NOMO-1 treated with DMSO at 0.1 percent for 48 hours (cell line): Measurements from ENCODE around the gene BAG2.

Source experiments
- DNase-seq: peaks from one replicate; lab custom pipeline; 2025; ENCODE audit not compliant: unreplicated experiment; lab: John Stamatoyannopoulos, UW

The BAG2 gene

DNA sequence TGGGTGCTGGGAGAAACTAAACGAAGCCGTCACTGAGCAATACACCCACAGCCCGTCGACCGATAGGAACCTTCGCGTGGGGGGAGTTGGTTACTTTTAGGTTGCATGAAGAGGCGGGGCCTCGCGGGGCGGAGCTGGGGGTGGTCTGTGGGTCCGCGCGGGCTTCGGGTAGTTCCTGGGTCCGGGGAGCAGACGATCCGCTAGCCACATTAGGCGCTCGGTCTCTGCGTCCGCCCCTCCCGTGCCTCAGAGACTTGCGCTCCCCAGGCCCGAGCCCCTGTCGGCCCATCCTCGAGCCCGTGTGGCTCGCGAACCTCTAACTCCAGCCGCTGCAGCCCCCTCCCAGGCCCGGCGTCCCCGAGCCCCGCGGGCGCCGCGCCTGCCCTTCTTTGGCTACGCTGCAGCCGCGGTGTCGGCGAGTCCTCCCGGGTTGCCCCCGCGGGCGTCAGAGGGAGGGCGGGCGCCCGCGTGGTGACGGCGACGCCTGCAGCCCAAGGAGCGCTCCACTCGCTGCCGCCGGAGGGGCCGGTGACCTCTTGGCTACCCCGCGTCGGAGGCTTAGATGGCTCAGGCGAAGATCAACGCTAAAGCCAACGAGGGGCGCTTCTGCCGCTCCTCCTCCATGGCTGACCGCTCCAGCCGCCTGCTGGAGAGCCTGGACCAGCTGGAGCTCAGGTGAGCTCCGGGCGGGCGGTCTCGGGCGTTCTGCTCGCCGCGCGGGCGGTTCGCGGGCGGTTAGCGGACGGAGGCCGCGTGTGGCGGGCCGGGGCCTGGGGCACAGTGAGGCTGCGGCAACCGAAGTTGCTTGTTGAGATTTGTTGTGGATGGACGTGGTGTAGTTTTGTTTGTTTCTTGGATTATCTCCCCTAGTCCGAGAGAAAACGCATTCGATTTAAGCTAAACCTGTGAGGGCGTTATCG, at the start of gene BAG2:
Gene BAG2, plus strand, starts transcription at position 191 of the 920 bp plus-strand sequence. Its CDS starts 372 bp downstream, at position 563.
- peak; percentile 74 for DNase-seq

DNA sequence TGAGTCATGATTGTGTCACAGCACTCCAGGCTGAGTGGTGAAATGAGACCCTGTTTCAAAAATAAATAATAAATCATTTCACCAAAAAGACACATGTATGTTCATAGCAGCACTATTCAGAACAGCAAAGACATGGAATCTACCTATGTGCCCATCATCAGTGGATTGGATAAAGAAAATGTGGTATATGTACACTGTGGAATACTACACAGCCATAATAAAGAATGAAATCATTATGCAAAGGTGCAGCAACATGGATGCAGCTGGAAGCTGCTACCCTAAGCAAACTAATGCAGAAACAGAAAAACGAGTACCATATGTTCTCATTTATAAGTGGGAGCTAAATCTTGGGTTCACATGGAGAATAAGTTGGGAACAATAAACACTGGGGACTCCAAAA, 49.0 kb upstream of the BAG2 start:
- no peak for DNase-seq

DNA sequence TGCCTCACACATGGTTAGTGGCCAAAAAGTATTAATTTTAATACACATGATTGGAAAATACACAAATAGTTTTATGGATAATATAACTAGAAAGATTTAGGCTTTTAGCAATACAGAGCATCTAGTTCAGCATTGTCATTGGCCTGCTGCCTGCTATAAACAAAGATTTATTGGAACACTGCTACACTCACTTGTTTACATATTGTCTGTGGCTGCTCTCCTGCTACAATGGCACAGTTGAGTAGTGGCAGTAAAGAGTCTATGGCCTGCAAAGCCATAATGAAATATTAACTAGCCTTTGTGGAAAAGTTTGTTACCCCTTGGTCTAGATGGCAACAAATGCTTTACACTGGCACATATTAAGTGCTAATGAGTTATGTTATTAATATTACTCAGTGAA, 44.4 kb upstream of the BAG2 start:
- no peak for DNase-seq

DNA sequence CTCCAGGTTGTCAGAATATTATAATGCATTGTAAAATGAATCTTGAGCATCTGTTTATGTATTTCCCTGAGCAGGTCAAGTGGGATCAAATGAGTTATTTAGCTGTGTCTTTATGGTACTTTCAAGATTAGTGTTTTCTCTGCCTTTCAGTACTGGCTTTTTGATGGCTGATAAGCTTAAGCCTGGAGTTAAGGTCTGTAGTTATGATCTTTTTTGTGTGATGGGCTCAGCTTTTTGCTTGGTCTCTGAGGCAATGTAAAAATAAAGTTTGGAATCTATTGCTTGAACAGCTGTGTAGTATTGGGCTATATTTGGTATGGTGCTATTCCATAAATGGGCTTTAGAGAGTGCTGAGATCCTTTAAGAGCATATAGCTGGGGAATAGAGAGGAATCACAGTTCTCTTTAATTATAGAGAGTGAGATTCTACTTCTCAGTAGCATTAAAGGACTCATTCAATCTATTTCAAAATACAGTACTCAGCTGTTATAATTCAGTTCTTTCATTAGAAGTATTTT, 41.4 kb upstream of the BAG2 start:
- no peak for DNase-seq

DNA sequence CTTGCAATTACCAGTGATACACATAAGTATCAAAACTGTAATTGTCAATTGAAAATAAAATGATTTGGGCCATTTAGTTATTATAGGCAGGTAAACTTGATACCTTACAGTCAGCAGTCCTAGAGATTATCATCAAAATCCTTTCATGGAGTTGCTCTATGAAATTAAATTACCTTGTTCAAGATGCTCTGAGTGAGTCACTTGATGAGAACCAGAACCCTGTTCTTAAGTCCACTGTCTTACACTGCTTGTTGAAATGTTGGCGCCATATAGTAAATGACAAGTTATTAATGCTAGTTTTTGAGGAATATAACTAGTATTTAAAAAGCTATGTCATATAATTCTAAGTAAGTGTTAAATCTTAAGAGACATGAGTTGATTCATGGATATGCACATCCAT, 37.2 kb upstream of the BAG2 start:
- DNase-seq, result no peak

DNA sequence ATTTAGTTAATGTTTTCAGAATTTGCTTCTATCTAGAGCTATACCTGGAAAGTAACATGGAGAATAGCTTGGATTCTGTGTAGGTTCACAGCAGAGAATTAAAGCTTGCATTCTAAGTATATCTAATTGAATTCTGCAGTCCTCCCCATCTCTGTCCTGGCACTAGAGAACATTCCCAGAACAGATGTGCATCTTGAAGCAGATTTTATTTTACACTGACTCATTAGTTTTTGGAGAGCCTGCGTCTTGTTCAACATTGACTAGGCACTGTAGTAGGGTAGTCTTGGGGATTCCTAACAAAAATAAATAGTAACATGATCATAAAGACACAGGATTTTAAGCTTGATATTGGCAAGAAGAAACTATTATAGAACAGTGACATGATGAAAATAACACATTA, 36.2 kb upstream of the BAG2 start:
- DNase-seq, result no peak

DNA sequence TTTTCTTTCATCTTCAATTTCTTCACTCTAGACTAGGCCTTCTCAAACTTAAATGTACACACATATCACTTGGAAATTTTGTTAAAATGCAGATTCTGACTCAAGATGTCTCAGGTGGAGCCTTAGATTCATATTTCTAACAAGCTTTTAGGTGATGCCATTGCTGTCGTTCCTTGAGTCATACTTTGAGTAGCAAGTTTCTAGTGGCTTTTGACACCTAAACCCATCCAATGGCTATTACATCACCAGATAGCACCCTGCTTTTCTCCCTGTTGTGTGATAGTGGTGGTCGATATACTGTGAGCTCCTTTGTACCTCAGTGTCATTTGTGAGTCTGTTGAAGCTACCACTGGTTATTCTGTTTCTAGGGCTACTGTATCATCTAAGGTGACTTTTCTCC, 34.8 kb upstream of the BAG2 start:
- DNase-seq, result no peak

DNA sequence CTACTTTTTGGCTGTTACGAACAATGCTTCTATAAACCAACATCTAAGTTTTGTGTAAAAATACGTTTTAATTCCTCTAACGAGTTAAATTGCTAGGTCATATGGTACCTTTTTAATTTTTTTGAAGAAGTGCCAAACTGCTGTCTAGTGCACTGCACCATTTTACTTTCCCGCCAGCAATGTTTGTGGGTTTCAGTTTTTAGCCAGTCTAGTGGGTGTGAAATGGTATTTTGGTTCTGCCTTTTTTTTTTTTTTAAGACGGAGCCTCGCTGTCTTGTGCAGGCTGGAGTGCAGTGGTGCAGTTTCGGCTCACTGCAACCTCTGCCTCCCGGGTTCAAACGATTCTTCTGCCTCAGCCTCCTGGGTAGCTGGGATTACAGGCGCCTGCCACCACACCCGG, 34.1 kb upstream of the BAG2 start:
- DNase-seq, result no peak

DNA sequence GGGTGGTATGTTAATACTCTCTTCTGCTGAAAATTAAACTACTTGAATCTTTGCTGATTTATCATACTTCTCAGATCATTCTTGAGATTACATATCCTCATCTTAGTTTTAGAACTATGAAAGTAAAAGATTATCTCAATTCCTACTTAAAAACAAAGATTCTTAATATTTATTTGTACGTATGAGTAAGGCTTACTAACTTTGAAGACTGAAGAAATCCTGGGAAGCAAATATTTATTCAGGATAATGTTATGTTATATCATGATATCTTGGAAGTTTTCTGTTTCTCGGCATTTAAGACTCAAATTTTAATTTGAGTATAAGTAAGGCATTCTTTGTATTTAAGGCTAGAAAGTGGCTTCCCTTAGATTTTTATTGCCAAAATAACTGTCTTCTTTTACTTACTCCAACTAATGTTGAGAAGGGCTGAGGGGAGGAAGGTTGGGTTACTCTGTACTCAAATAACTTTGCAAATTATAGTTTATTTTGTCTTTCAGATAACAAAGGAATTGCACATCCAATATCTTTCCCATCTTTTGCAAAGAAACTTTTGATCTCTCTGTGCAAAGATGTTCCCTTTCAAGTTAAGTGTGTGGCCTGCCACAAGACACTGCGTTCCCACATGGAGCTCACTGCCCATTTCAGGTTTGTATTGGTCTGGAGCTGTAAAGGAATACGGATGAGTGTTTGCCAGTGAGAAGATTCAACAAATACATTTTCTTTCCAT, 30.5 kb upstream of the BAG2 start:
- no peak for DNase-seq

DNA sequence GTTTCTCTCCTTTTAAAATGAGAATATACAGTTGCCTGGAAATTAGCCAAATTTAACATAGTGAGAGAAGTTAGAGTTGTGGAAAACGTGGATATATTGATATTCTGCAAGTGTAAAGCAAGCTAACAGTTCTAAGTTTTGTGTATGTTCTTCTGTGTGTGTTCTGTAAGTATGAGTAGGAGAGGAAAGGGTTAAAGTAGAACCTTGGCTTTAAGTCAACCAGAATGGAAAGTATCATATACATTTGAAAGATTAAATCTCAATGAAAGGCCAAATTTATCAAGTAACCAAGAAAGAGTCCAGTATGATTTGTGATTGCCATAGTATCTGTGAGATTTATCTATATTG, 30.0 kb upstream of the BAG2 start:
- no peak for DNase-seq

DNA sequence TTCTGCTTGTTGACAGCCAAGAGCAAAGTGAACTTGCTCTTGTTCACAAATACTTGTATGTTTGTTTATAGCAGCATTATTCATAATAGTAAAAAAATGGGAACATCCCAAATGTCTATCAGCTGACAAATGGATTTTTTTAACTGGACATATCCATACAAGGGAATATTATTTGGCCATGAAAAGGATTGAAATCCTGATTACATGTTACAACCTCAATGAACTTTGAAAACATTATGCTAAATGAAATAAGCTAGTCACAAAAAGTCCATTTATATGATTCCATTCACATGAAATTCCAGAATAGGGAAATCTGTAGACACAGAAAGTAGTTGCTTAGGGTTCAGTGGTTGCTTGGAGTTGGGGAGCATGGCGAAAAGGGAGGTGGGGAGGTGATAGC, 28.4 kb upstream of the BAG2 start:
- DNase-seq, result no peak

DNA sequence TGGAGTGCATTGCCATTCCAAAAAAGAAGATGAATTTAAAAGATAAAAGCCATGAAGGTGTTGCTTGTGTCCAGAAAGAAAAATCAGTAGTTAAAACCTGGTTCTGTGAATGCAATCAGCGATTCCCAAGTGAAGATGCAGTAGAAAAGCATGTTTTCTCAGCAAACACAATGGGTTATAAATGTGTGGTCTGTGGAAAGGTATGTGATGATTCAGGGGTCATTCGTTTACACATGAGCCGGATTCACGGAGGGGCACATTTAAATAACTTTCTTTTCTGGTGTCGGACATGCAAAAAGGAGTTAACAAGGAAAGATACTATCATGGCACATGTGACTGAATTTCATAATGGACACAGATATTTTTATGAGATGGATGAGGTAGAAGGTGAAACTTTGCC, 24.7 kb upstream of the BAG2 start:
- no peak for DNase-seq

DNA sequence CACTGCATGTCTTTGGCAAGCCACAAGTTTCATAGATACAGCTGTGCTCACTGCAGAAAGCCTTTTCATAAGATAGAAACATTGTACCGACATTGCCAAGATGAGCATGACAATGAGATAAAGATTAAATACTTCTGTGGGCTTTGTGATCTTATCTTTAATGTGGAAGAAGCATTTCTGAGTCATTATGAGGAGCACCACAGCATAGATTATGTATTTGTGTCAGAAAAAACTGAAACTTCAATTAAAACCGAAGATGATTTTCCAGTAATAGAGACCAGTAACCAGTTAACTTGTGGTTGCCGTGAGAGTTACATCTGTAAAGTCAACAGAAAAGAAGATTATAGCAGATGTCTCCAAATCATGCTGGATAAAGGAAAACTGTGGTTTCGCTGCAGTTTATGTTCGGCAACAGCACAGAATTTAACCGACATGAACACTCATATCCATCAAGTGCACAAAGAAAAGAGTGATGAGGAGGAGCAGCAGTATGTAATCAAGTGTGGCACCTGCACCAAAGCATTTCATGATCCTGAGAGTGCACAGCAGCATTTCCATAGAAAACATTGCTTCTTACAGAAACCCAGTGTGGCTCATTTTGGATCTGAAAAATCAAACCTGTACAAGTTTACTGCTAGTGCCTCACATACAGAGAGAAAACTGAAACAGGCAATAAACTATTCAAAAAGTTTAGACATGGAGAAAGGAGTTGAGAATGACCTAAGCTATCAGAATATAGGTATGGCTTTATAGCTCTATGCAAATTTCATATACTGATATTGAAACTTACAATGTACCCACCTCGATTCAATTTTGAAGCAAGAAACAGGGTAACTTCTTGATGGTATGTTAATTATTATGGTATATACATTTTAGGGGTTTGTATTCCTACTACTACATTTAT, 23.9 kb upstream of the BAG2 start:
- no peak for DNase-seq

DNA sequence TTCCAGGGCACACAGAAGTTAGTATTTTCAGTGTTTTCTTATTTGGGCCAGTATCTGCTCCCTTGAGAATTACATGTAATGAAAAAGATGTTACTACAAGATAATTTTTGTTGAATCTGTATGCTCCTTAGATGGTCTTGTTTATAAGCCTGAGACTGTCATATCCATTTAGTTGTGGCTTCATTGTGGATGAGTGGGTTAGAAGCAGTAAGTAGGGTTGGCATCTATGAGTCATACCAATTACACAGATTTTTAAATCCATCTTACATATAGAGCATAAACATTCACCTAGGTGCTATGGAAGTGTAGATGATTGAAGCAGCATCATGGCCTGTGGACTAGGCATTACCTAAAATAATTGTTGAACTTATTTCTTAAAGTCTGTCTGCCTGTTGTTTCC, 13.5 kb upstream of the BAG2 start:
- no peak for DNase-seq

DNA sequence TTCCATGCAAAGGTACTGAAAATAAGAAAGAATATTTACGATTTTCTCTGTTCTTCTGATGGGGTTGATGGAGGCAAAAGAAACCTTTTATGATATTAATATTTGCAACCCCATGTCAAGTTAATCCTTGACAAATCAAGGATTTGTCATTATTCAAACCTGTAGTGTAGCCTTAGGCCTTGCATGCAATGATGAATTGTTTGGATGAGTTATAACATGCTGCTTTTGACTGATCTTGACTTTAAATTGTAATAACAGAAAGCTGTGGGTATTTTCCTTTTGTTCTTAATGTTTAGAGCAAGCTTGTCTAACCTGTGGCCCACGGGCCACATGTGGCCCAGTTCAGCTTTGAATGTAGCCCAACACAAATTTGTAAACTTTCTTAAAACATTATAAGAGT, 13.0 kb upstream of the BAG2 start:
- DNase-seq, result no peak

DNA sequence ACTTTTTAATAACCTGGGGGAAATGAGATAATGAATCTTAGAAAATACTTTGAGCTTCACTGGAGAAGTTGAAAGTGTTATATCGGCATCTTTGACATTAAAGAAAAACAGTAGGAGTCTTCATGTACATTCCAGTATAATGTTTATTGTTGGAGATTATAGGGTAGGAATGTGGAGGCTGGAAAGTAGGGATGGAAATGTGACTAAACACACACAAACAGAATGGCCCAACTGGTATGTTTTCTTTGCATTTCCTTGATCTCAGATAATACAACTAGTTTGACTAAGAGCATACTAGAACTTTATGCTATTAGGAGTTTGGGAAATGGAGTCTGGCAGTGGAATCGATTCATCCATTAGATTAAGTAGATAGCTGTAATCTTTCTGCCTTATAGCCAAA, 10.1 kb upstream of the BAG2 start:
- no peak for DNase-seq

DNA sequence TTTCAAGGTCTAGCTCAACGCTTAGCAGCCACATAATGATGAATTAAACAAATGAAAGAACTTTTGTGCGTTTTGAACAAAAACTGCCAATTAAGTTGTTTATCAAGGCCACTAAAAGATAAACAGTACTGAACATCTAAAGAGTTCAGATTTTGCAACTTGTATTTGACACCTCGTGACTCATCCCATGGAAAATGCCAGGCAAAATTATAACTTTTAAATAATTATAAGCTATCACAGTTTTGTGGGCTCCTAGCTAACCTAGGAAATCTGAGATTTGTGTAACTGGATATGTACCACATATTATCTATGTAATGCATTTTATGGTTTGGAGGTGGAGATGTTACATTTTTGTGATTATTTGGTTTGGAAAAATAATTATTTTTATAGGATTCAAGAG, 9.6 kb upstream of the BAG2 start:
- no peak for DNase-seq

DNA sequence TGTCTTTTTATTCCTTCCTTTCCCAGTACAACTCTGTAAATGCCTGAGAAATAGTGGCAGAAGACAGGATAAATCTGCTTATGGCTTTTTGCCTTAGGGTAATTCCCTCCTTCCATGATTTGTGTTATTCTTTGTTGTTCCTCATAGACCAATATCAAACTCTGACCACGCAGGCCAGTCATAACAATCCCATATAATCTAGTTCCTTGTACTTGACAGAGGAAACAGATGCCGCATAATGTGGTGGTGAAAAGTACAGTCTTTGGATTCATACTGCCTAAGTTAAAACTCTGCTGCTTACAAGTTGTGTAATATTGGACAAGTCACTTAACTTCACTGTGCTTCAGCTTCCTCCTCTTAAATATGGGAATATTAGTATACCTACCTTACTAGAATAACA, 8.2 kb upstream of the BAG2 start:
- DNase-seq, result no peak

DNA sequence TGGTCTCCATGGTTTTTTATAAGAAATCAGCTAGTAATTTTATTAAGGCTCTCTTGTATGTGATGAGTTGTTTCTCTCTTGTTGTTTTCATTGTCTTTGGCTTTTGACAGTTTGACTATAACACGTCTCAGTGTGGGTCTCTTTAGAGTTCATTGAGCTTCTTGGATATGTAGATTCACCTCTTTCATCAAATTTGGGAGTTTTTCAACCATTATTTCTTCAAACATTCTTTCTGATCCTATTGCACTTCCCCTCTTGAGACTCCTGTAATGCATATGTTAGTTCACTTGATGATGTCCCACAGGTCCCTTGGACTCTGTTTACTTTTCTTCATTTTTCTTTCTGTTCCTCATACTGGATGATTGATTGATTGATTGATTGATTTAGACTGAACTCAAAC, 7.0 kb upstream of the BAG2 start:
- DNase-seq, result no peak

DNA sequence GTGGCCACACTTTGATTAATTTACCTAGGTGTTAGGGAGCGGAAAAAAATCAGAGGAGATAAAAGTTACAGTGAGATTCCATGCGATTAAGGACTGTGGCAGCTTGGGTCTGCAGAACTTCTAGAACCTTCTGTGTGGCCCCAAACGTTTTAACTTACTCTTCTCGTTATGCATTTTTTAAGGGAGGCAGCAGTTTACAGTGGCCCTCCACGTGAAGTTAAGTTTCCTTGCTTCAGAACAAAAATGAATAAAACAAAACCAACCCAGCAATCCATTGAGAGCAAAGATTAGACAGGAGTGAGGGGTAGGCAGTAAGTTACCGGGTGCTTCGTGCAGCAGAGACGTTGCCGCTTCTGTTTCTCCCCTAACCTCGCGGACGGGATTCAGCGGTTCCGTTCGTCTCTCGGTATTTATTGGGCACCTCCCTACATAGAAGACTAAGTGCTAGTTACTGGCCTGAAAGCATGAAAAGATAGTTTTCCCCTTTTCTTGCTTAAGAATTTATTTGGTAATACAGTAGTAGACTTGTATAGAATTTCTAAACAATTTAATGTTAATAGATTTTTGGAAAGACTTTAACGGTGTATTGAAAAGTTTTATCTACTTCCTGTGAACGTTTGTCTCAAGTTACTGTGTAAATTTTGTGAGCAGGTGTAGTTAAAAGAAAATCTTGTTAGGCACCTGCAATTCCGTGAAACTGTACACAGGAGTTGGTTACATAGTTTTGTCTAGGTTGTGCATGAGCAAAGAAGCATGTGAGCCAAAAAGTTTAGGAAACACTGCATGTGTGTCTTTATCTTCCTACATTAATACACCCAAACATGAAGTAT, 1.1 kb downstream of the BAG2 start:
- peak; percentile 5 for DNase-seq
